ENCODE results near the gene TCAP.

Gene TCAP

DNA sequence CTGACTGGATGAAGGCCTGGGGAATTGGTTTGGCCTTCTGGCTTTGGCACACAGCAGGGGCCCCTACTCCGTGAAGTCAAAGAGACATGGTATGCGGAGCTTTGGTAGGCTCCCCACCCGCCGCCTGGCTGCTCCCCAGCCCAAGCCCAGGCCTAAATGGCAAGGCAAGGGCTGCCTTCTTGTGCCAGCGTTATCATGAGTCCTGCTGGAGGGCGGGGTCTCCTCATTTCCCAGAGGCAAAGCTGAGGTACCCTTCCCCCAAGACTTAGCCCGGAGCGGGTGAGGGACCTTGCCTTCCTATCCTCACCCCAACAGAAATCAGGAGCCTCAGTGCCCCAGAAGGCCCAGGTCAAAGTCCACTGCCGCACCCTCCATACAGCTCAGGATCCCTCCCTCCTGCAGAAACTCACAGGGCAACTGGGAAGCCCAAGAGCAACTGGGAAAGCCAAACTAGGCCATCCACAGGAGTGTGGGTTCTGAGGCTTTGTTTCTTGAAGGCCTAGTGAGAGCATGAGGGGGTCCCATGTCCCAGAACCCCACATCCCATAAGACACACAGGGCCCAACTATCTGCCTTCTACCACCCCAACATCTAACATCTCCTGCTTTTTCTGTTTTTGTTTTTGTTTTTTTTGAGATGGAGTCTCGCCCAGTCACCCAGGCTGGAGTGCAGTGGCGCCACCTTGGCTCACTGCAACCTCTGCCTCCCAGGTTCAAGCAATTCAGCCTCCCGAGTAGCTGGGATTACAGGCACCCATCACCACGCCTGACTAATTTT is 13.4 kb downstream of the TCAP start:
- H3K27me3 ChIP-seq = no peaks in the 10 kb centered on the region
- no peaks in the 10 kb centered on the region for H3K9me3 ChIP-seq
- no peak for TF ChIP-seq Cebpa-rat (IDR thresholded peaks at IDR 0.05)
- H3K36me3 ChIP-seq = 0 out of 2 replicates have a peak, but pooled peaks cover 7% of the 10 kb centered on the region
- peak overlapping the region; percentile 20; the same call in 1 of the 2 replicates for H3K9ac ChIP-seq
- peak overlapping the region; percentile 96 for H3K4me2 ChIP-seq
- H3K27ac ChIP-seq = peak overlapping the region; percentile 86
- H4K20me1 ChIP-seq = no peaks in the 10 kb centered on the region
- peaks cover 80% of the 10 kb centered on the region for H3K4me1 ChIP-seq
- peak overlapping the region; percentile 33; the same call in 1 of the 2 replicates for H3K4me3 ChIP-seq

DNA sequence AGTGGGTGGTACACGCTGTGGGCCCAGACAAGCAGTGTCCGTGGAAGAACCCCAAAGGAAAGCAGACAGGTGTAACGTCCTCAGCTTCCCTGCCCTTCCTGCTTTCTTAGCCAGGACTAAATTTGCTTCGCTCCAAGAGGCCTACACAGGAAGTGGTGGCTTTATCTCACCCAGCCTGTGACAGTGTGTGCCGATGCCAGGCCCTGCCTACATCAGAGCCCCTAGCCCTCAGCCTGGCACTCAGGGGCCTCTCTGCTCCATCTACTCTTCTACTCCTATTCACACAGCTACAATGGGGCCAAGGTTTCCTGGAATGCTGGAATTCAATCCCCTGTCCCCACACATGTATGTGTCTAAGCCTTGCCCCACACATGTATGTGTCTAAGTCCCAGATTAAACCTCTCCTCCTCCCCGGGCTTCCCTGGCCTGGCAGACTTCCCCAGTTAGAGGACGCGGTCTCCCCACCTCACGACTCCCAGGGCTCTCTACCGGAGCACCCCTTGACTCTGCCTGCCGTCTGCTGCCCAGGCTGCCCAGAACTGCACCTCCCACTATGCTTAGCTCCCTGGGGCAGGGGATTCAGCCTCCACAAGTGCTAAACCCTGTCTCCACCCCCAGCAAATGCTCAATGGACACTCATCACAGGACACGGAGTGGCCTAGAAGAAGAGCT is 14.5 kb downstream of the TCAP start:
- Histone ChIP-seq H3K4me1 (peaks cover 69% of the 10 kb centered on the region), H3K4me3 (0 out of 2 replicates have a peak overlapping the region, but pooled peaks have one; percentile 13), H3K27ac (peak overlapping the region; percentile 86), H3K27me3 (no peaks in the 10 kb centered on the region), H3K9me3 (no peaks in the 10 kb centered on the region), H3K36me3 (peaks cover 16% of the 10 kb centered on the region; the same call in 1 of the 2 replicates), H3K9ac (peak overlapping the region; percentile 67), H4K20me1 (no peaks in the 10 kb centered on the region), H3K4me2 (peak overlapping the region; percentile 96)
- TF ChIP-seq Cebpa-rat (IDR thresholded peaks at IDR 0.05) = no peak

DNA sequence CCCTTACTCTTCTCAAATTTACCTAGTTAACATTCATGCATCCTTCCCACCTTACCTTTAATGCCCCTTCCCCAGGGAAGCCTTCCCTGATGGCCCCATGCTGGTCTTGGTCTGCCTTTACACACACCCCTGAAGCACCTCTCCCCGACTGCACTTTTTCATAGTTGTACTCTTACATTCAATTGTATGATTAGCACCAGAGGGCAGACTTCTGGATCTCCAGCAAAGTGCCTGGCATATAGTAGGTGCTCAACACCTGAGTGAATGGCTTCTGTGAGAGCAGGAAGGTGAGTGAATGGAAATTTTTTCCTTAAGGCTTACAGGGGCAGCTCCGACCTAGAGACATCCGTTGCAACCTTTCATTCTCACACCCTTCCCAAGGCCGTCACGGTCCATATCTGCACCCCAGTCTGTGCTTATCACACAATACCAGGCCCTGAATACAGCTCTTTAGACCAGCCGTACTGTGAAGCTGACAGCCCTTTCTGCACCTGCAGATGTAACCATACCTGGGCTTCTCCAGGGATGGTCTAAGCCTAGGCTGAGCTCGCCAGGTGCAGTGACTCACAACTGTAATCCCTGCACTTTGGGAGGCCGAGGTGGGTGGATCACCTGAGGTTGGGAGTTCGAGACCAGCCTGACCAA is 18.3 kb downstream of the TCAP start:
- peaks cover 39% of the 10 kb centered on the region for H3K4me1 ChIP-seq
- H4K20me1 ChIP-seq = no peaks in the 10 kb centered on the region
- no peak overlapping the region for H3K9ac ChIP-seq
- no peaks in the 10 kb centered on the region; the same call in 1 of the 2 replicates for H3K9me3 ChIP-seq
- no peak for TF ChIP-seq Cebpa-rat (IDR thresholded peaks at IDR 0.05)
- no peak overlapping the region for H3K27ac ChIP-seq
- no peak overlapping the region for H3K4me2 ChIP-seq
- no peak overlapping the region for H3K4me3 ChIP-seq
- H3K27me3 ChIP-seq = no peaks in the 10 kb centered on the region
- peaks cover 19% of the 10 kb centered on the region; the same call in 1 of the 2 replicates for H3K36me3 ChIP-seq

DNA sequence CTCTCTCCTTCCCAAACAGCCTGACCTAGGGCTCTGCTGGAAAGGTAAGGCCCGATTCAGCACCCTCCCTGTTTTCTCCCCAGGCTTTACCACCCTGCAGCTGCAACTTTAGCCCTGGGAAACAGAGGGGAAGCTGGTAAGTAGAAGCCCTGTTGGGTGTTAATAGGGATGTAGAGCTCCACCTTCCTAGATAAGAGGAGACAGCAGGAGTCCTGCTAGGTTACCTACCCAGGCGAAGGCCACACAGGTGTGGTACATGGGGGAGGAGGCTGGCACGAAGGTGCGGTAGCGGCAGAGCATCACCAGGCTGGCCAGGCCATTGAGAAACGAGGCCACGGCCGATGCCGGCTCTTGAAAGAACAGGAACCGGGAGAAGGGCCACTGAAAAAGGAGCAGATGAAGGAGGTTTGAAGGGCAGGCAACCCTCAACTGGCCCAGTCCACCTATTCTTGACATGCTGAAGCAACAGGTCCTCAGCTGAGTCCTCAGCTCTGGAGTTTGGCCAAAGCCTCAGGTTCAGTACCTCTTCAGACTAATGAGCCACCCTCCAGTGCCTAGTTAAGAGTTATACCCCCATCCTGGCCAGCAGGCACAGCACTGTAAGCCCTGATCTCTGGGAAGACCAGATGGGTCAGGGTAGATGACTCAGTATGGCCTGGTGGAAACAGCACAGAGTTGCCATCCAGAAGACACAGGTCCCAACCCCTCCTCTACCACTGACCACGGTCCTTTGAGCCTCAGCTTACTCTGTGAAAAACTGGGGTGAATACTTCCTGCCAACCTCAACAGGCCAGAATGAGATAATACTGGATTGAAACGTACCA is 19.4 kb downstream of the TCAP start:
- Histone ChIP-seq H4K20me1 (no peaks in the 10 kb centered on the region), H3K27ac (no peak overlapping the region), H3K9ac (no peak overlapping the region), H3K4me2 (no peak overlapping the region), H3K27me3 (no peaks in the 10 kb centered on the region), H3K9me3 (no peaks in the 10 kb centered on the region; the same call in 1 of the 2 replicates), H3K4me1 (peaks cover 37% of the 10 kb centered on the region), H3K36me3 (peaks cover 19% of the 10 kb centered on the region; the same call in 1 of the 2 replicates), H3K4me3 (no peak overlapping the region)
- TF ChIP-seq Cebpa-rat (IDR thresholded peaks at IDR 0.05) = no peak

DNA sequence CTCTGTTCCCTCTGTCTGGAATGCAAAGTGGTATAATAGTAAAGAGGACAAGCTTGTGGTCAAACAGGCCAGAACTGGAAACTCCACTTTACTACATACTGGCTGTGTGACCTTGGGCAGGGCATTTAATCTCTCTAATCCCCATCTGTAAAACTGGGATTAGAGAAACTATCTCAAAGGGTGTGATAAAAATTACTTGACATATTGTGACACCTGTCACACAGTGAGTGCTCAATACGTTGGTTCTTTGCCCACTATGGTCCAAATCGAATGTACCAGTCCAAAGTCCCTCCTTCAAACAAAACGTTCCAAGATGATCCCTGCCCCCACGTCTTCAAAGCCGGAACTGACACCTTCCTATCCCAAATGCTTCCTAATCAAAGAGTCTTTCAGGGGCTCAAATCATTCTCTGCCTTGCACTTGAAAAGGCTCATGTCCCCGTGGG is 22.0 kb downstream of the TCAP start:
- Histone ChIP-seq H3K4me2 (peak overlapping the region; percentile 95), H4K20me1 (no peaks in the 10 kb centered on the region), H3K27me3 (no peaks in the 10 kb centered on the region), H3K4me3 (peak overlapping the region; percentile 76), H3K4me1 (peaks cover 18% of the 10 kb centered on the region), H3K36me3 (peaks cover 19% of the 10 kb centered on the region; the same call in 1 of the 2 replicates), H3K9me3 (no peaks in the 10 kb centered on the region; the same call in 1 of the 2 replicates), H3K27ac (no peak overlapping the region; the same call in 1 of the 2 replicates), H3K9ac (no peak overlapping the region)
- no peak for TF ChIP-seq Cebpa-rat (IDR thresholded peaks at IDR 0.05)

DNA sequence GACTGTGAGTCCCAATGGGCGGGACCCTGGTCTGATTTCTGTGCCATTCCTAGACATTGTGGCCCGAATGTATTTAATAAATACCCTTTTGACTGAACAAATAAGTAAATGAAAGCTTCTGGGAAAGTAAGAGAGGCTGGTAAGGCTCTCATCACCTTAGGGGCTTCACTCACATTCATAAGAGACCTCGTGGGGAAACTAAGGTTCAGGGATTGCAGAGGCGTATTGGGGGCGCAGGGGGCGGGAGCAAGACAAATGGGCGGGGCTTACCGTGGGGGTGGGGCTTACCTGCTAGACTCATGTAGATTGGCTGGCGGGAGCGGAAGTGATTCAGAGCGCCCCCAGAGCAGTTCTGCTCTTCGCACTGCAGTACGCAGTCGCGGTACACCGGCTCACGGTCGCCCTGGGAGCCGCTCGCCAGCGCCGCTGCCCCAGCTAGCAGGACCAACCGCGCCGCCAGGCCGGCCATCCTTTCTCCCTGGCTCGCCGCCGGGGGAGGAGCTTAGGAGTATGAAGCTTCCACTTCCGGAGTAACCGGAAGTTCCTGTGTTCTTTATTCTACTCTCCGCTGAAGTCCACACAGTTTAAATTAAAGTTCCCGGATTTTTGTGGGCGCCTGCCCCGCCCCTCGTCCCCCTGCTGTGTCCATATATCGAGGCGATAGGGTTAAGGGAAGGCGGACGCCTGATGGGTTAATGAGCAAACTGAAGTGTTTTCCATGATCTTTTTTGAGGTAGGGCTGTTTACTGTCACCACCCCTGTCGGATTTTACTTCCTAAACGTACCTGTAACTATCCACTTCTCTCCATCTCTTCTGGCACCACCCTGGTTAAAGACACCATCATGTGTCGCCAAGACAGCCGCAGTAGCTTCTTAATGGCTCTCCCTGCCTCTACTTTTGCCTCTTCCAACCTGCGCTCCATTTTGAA is 22.7 kb downstream of the TCAP start, which contains the start of gene PGAP3:
TSS of gene PGAP3 (minus strand) at position 512 of the 929 bp plus-strand sequence. CDS start at position 469, 43 bp downstream.
- TF ChIP-seq Cebpa-rat (IDR thresholded peaks at IDR 0.05) = no peak
- Histone ChIP-seq H3K4me1 (peaks cover 18% of the 10 kb centered on the region), H3K27ac (peak within 1 kb of the TSS; percentile 87), H3K9me3 (no peaks in the 10 kb centered on the region; the same call in 1 of the 2 replicates), H3K4me3 (peak within 1 kb of the TSS; percentile 76), H3K4me2 (peak within 1 kb of the TSS; percentile 95), H3K36me3 (peaks cover 19% of the 10 kb centered on the region; the same call in 1 of the 2 replicates), H4K20me1 (no peaks in the 10 kb centered on the region), H3K9ac (peak within 1 kb of the TSS; percentile 74), H3K27me3 (no peaks in the 10 kb centered on the region)

DNA sequence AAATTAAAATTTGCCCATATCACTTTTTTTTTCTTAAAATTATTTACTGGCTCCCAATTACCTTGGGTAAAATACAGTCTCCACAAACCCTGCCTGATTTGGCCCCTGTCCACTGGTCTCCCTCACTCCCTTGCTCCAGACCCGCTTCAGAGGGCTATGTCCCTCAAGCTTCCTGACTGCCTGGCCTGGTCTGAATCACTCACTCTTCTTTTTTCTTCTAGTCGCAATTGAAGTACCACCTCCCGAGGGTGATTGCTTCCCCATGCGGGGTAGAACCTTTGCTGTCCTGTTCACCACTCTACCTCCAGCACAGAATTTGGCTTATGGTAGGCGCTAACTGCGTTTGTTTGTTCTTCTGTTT is 23.3 kb downstream of the TCAP start:
- no peak for TF ChIP-seq Cebpa-rat (IDR thresholded peaks at IDR 0.05)
- H3K4me2 ChIP-seq = peak overlapping the region; percentile 95
- H3K27ac ChIP-seq = peak overlapping the region; percentile 87

DNA sequence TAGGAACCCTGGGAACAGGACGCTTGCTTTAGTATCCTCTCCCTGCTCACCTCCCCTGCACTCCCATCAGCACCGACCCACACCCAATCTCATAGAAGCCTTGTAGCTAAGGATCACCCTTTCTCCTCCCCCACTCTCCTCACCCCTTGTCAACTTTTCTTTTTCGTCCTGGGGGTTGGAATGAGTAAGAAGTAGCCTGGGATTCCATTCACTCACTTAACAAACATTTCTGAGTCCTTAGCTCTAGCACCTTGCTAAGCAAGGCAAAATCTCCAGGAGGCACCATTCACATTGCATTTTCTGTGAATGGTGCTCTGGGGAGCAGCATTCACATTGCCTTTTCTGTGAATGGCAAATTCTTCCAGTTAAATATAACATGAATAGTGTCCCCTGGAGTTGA is 23.8 kb downstream of the TCAP start:
- Histone ChIP-seq H3K27me3 (no peaks in the 10 kb centered on the region), H3K4me3 (peak overlapping the region; percentile 76), H3K4me1 (peaks cover 18% of the 10 kb centered on the region), H3K27ac (no peak overlapping the region), H3K9me3 (no peaks in the 10 kb centered on the region; the same call in 1 of the 2 replicates), H3K36me3 (peaks cover 10% of the 10 kb centered on the region; the same call in 1 of the 2 replicates), H3K4me2 (peak overlapping the region; percentile 95), H3K9ac (no peak overlapping the region), H4K20me1 (no peaks in the 10 kb centered on the region)
- TF ChIP-seq Cebpa-rat (IDR thresholded peaks at IDR 0.05) = no peak

More for the DNA sequence above, 23.3 kb downstream of the TCAP start:
- Histone ChIP-seq H4K20me1 (no peaks in the 10 kb centered on the region), H3K4me3 (peak overlapping the region; percentile 76), H3K9me3 (no peaks in the 10 kb centered on the region; the same call in 1 of the 2 replicates), H3K9ac (peak overlapping the region; percentile 74), H3K36me3 (peaks cover 12% of the 10 kb centered on the region; the same call in 1 of the 2 replicates), H3K4me1 (peaks cover 18% of the 10 kb centered on the region), H3K27me3 (no peaks in the 10 kb centered on the region)

All from BLaER1 (cell line).